ENCODE data around the gene GLDC.

Gene GLDC

GRCh38 chr9:6600006-6600405 is 45.5 kb downstream of the GLDC start:
- Histone ChIP-seq H3K4me3 (ENCODE audit: low read depth, low read length) (no peak overlapping the region), H3K9me3 (ENCODE audit: severe bottlenecking) (no peaks in the 10 kb centered on the region), H3K36me3 (no peaks in the 10 kb centered on the region), H3K27me3 (ENCODE audit: insufficient read depth, low read depth, severe bottlenecking) (no peaks in the 10 kb centered on the region), H3K27ac (no peak overlapping the region)
- no peak for DNase-seq
- TF ChIP-seq CTCF (IDR thresholded peaks at IDR 0.05; ENCODE audit: low read depth, low read length), result no peak

- no peak for TF ChIP-seq CTCF (IDR thresholded peaks at IDR 0.05; ENCODE audit: low read depth, low read length)
- no peak overlapping the region for H3K27ac ChIP-seq
Measured at GRCh38 chr9:6598249-6598725, 47.2 kb downstream of the GLDC start.

GRCh38 chr9:6592791-6593190 is 52.7 kb downstream of the GLDC start:
- Histone ChIP-seq H3K36me3 (no peaks in the 10 kb centered on the region), H3K9me3 (ENCODE audit: severe bottlenecking) (no peaks in the 10 kb centered on the region), H3K4me3 (ENCODE audit: low read depth, low read length) (no peak overlapping the region), H3K27me3 (ENCODE audit: insufficient read depth, low read depth, severe bottlenecking) (no peaks in the 10 kb centered on the region), H3K27ac (no peak overlapping the region)
- no peak for TF ChIP-seq CTCF (IDR thresholded peaks at IDR 0.05; ENCODE audit: low read depth, low read length)
- DNase-seq, result no peak

More at GRCh38 chr9:6598249-6598725, 47.2 kb downstream of the GLDC start:
- no peaks in the 10 kb centered on the region for H3K9me3 ChIP-seq (ENCODE audit: severe bottlenecking)
- H3K27me3 ChIP-seq (ENCODE audit: insufficient read depth, low read depth, severe bottlenecking), result no peaks in the 10 kb centered on the region
- no peaks in the 10 kb centered on the region for H3K36me3 ChIP-seq
- no peak for DNase-seq
- no peak overlapping the region for H3K4me3 ChIP-seq (ENCODE audit: low read depth, low read length)

GRCh38 chr9:6592231-6592630 is 53.3 kb downstream of the GLDC start:
- H3K4me3 ChIP-seq (ENCODE audit: low read depth, low read length), result no peak overlapping the region
- no peaks in the 10 kb centered on the region for H3K36me3 ChIP-seq
- no peak for TF ChIP-seq CTCF (IDR thresholded peaks at IDR 0.05; ENCODE audit: low read depth, low read length)
- no peak overlapping the region for H3K27ac ChIP-seq
- H3K27me3 ChIP-seq (ENCODE audit: insufficient read depth, low read depth, severe bottlenecking), result no peaks in the 10 kb centered on the region
- no peaks in the 10 kb centered on the region for H3K9me3 ChIP-seq (ENCODE audit: severe bottlenecking)
- DNase-seq, result no peak

- DNase-seq, result no peak
- TF ChIP-seq CTCF (IDR thresholded peaks at IDR 0.05; ENCODE audit: low read depth, low read length), result no peak
Measured at GRCh38 chr9:6590772-6591384, 54.7 kb downstream of the GLDC start.

GRCh38 chr9:6590334-6590733 is 55.2 kb downstream of the GLDC start:
- DNase-seq, result no peak
- H3K36me3 ChIP-seq, result no peaks in the 10 kb centered on the region
- no peak for TF ChIP-seq CTCF (IDR thresholded peaks at IDR 0.05; ENCODE audit: low read depth, low read length)
- H3K4me3 ChIP-seq (ENCODE audit: low read depth, low read length), result no peak overlapping the region
- H3K27me3 ChIP-seq (ENCODE audit: insufficient read depth, low read depth, severe bottlenecking), result no peaks in the 10 kb centered on the region
- H3K27ac ChIP-seq, result no peak overlapping the region
- no peaks in the 10 kb centered on the region for H3K9me3 ChIP-seq (ENCODE audit: severe bottlenecking)

More at GRCh38 chr9:6590772-6591384, 54.7 kb downstream of the GLDC start:
- H3K9me3 ChIP-seq (ENCODE audit: severe bottlenecking), result no peaks in the 10 kb centered on the region
- no peak overlapping the region for H3K4me3 ChIP-seq (ENCODE audit: low read depth, low read length)
- H3K27me3 ChIP-seq (ENCODE audit: insufficient read depth, low read depth, severe bottlenecking), result no peaks in the 10 kb centered on the region
- no peak overlapping the region for H3K27ac ChIP-seq
- H3K36me3 ChIP-seq, result no peaks in the 10 kb centered on the region

Data from WERI-Rb-1 (cell line).